ENCODE measurements around the gene MRPL16.
A peak's percentile ranks its signal among the peaks of the same experiment; 100 is the strongest.

GRCh38 chr11:59802639-59803176 lies 7.9 kb downstream of the MRPL16 start:
- TF ChIP-seq CTCF (conservative IDR thresholded peaks at IDR 0.05; ENCODE audit: low read depth, low read length) = peak; percentile 89
- no peak for TF ChIP-seq EZH2phosphoT487 (IDR thresholded peaks at IDR 0.05; ENCODE audit: borderline replicate concordance, low read length)

All from PC-3 (cell line).